PFSK-1 (cell line): ENCODE results near the gene PCDHGA4.

Experiments
- FOXP2 ChIP-seq: optimal IDR thresholded peaks from 2 replicates; pipeline ENCODE3; 2011; ENCODE audit warnings: borderline replicate concordance, control low read depth, inconsistent platforms; ENCODE audit not compliant: insufficient read depth; ENCODE audit errors: extremely low read length, extremely low read depth
- POLR2AphosphoS5 ChIP-seq: IDR thresholded peaks from 2 replicates; pipeline ENCODE4 v1.6.1; 2012; ENCODE audit warnings: low read depth, mild to moderate bottlenecking, control low read depth, low read length, moderate library complexity
- SIN3A ChIP-seq: IDR thresholded peaks from 2 replicates; pipeline ENCODE4 v1.6.1; 2012; ENCODE audit warnings: mild to moderate bottlenecking, low read length, moderate library complexity, borderline replicate concordance; ENCODE audit not compliant: insufficient read depth
- TAF1 ChIP-seq: IDR thresholded peaks from 2 replicates; pipeline ENCODE4 v1.6.1; 2012; ENCODE audit warnings: low read length, control low read depth, borderline replicate concordance; ENCODE audit not compliant: insufficient read depth
- TF ChIP-seq, protein P1 (sequence below), 2 experiments: IDR thresholded peaks; 2 replicates each; pipeline versions ENCODE4 v1.6.1 to v1.8.0; 2011 to 2012; ENCODE audit warnings: low read depth in 2 of 2, low read length in 2 of 2, control low read depth in 1 of 2, inconsistent platforms in 1 of 2, mild to moderate bottlenecking in 1 of 2, moderate library complexity in 1 of 2; ENCODE audit not compliant: insufficient read depth in 1 of 2

Gene PCDHGA4

GRCh38 chr5:141362719-141363118 lies 7.9 kb downstream of the PCDHGA4 start:
- TF ChIP-seq FOXP2 (no peak), POLR2AphosphoS5 (no peak), SIN3A (no peak), TAF1 (no peak)
- TF ChIP-seq, protein P1, sequence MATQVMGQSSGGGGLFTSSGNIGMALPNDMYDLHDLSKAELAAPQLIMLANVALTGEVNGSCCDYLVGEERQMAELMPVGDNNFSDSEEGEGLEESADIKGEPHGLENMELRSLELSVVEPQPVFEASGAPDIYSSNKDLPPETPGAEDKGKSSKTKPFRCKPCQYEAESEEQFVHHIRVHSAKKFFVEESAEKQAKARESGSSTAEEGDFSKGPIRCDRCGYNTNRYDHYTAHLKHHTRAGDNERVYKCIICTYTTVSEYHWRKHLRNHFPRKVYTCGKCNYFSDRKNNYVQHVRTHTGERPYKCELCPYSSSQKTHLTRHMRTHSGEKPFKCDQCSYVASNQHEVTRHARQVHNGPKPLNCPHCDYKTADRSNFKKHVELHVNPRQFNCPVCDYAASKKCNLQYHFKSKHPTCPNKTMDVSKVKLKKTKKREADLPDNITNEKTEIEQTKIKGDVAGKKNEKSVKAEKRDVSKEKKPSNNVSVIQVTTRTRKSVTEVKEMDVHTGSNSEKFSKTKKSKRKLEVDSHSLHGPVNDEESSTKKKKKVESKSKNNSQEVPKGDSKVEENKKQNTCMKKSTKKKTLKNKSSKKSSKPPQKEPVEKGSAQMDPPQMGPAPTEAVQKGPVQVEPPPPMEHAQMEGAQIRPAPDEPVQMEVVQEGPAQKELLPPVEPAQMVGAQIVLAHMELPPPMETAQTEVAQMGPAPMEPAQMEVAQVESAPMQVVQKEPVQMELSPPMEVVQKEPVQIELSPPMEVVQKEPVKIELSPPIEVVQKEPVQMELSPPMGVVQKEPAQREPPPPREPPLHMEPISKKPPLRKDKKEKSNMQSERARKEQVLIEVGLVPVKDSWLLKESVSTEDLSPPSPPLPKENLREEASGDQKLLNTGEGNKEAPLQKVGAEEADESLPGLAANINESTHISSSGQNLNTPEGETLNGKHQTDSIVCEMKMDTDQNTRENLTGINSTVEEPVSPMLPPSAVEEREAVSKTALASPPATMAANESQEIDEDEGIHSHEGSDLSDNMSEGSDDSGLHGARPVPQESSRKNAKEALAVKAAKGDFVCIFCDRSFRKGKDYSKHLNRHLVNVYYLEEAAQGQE (IDR thresholded peaks at IDR 0.05; ENCODE audit: insufficient read depth in 1 of 2, low read depth in 2 of 2, low read length in 2 of 2): no peak

DNA sequence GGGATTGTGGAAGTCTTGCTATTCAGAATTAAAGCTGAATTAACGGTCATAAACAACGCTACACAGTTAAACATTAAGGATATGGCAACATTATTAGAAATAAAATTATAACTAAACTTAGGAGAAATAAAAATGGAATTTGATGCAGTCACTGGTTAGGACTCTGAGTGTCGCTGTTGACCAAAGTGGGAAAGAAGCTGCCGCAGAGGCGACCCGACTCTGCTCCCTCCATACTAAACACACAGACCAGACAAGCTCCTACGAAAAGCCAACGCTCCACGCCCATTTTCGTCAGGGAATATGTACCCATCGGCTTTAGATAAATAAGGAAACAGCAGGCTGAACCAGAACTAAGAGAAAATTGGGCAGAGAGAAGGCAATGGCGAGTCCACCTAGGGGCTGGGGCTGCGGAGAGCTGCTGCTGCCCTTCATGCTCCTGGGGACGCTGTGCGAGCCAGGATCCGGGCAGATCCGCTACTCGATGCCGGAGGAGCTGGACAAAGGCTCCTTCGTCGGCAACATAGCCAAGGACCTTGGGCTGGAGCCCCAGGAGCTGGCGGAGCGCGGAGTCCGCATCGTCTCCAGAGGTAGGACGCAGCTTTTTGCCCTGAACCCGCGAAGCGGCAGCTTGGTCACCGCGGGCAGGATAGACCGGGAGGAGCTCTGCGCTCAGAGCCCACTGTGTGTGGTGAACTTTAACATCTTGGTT lies 9.3 kb downstream of the PCDHGA4 start, which contains the start of gene PCDHGA5:
TSS of gene PCDHGA5 (plus strand) at position 211 of the 709 bp plus-strand sequence. CDS start at position 380, 169 bp downstream.
- TF ChIP-seq, protein P1 (IDR thresholded peaks at IDR 0.05; ENCODE audit: insufficient read depth in 1 of 2, low read depth in 2 of 2, low read length in 2 of 2): no peak
- TF ChIP-seq TAF1: no peak
- TF ChIP-seq POLR2AphosphoS5: no peak
- TF ChIP-seq SIN3A: no peak
- TF ChIP-seq FOXP2: no peak

GRCh38 chr5:141366016-141366896 lies 11.4 kb downstream of the PCDHGA4 start:
- TF ChIP-seq SIN3A: no peak
- TF ChIP-seq POLR2AphosphoS5: no peak
- TF ChIP-seq TAF1: no peak
- no peak for TF ChIP-seq FOXP2
- TF ChIP-seq, protein P1 (IDR thresholded peaks at IDR 0.05; ENCODE audit: insufficient read depth in 1 of 2, low read depth in 2 of 2, low read length in 2 of 2): no peak

DNA sequence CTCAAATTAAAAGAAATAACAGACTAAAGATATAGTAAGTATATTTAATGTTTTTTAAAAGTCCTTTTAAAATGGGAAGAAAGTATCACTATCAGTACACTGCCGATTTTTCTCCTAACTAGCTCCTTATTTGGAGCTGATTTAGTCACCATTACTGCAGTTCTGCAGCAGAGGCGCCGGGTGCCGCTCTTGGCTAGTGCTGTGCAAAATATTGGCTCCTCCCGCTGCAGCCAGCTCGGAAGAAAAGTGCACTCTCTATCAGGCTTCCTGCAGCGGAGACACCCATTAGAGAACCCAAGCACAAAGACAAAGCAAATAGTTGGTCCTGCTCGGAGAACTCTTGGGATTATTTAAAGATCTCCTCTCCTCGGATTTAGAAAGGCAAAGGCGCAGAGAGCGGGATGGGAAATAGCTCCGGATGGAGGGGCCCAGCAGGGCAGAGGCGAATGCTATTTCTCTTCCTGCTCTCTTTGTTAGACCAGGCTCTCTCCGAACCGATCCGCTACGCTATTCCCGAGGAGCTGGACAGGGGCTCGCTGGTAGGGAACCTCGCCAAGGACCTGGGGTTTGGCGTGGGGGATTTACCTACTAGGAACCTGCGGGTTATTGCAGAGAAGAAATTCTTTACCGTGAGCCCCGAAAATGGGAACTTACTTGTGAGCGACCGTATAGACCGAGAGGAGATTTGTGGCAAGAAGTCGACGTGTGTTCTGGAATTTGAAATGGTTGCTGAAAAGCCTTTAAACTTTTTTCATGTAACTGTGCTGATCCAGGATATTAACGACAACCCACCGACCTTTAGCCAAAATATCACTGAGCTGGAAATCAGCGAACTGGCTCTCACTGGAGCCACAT lies 15.4 kb downstream of the PCDHGA4 start, which contains the start of gene PCDHGB3:
TSS of gene PCDHGB3 (plus strand) at position 249 of the 855 bp plus-strand sequence. CDS start at position 402, 153 bp downstream.
- no peak for TF ChIP-seq SIN3A
- TF ChIP-seq FOXP2: no peak
- no peak for TF ChIP-seq POLR2AphosphoS5
- TF ChIP-seq, protein P1 (IDR thresholded peaks at IDR 0.05; ENCODE audit: insufficient read depth in 1 of 2, low read depth in 2 of 2, low read length in 2 of 2): no peak
- TF ChIP-seq TAF1: no peak
